ACC112 (cell line): ENCODE results near the gene ALK.

Experiments
- H2AFZ ChIP-seq: fragments of 200-600 bp; sonication (generic); one replicate; pipeline ENCODE4 v1.6.0; 2017; ENCODE audit warnings: antibody characterized with exemption, low read length; ENCODE audit not compliant: unreplicated experiment
- H3K27ac ChIP-seq: fragments of 200-600 bp; sonication (generic); 2 replicates; pipeline ENCODE4 v1.5.1; 2014; ENCODE audit warnings: low read depth, mild to moderate bottlenecking, antibody characterized with exemption, low read length, moderate library complexity
- H3K27me3 ChIP-seq: fragments of 200-600 bp; sonication (generic); 2 replicates; pipeline ENCODE4 v1.6.1; 2014; ENCODE audit warnings: mild to moderate bottlenecking, antibody characterized with exemption, low read length, moderate library complexity, mixed read lengths; ENCODE audit not compliant: insufficient read depth
- H3K36me3 ChIP-seq: fragments of 200-600 bp; sonication (generic); 2 replicates; pipeline ENCODE4 v1.6.1; 2016; ENCODE audit warnings: mild to moderate bottlenecking, antibody characterized with exemption, low read length, moderate library complexity, mixed read lengths; ENCODE audit not compliant: insufficient read depth
- H3K4me1 ChIP-seq: fragments of 200-600 bp; sonication (generic); one replicate; pipeline ENCODE4 v1.6.1; 2016; ENCODE audit warnings: low read length, mixed read lengths; ENCODE audit not compliant: insufficient read depth, unreplicated experiment, control insufficient read depth
- H3K4me3 ChIP-seq: fragments of 200-600 bp; sonication (generic); 2 replicates; pipeline ENCODE4 v1.5.1; 2014; ENCODE audit warnings: mild to moderate bottlenecking, low read depth, low read length
- H3K79me2 ChIP-seq: fragments of 200-600 bp; sonication (generic); one replicate; pipeline ENCODE4 v1.6.0; 2016; ENCODE audit warnings: low read length; ENCODE audit not compliant: control insufficient read depth, unreplicated experiment, insufficient read depth

ALK gene

DNA sequence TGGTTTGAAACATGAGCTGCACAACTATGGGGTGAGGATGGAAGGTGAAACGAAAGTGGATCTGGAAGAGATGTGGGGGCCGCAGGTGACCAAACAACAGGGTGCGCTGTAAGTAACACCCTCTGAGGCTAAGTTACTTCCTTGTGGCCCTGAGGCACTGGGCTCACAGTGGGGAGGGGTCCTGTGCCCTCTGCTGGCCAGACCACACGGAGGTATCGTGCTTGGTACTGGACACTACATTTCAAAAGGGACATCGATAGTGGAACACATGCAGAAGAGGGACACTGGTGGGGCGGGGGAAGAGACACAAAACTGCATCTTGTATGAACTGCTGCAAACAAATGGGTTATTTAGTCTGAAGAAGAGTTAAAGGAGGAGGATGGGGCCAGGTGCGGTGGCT lies 695.6 kb downstream of the ALK start:
- Histone ChIP-seq H3K4me1 (peaks cover 23% of the 10 kb centered on the region), H3K4me3 (no peak overlapping the region), H3K79me2 (no peaks in the 10 kb centered on the region), H3K27ac (no peak overlapping the region), H2AFZ (no peak overlapping the region), H3K36me3 (no peaks in the 10 kb centered on the region), H3K27me3 (peaks cover 54% of the 10 kb centered on the region)

DNA sequence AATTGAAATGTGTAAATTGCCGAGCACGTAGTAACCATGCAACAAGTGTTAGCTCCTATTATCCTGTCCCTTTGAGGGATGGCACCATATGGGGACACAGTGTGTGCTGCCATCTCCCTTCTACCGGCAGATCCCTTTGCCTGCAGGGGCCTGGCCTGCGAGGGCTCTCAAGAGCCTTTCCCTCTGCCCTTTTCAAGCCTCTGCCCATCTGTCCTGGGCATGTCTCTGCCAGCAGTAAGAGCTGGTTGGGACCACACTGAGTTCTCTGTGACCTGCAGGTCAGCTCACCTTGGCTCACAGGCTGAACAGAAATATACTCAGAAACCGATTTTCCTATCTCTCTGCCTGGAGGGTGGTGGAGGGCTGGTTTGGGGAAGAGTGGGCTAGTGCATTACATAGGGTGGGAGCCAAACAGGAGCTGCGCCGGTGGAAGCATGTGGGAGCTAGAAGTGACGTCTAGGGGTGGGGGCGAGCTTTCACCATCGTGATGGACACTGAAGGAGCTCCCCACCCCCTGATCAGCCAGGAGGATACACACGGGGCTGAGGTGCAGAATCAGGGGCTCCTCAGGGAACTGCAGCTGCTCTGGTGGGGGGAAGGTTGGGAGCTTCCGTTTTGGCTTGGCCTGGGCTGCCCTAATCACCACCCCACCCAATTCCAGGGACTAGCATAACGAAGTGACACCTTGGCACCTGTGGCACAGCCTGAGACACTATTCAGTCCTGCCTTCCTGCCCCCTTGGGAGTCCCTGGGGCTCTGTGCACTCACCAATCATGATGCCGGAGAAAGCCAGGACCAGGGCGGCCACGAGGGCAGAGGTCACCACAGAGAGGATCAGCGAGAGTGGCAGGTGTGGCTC lies 696.5 kb downstream of the ALK start:
- H3K27ac ChIP-seq = no peak overlapping the region
- H3K79me2 ChIP-seq = no peaks in the 10 kb centered on the region
- H3K36me3 ChIP-seq = no peaks in the 10 kb centered on the region
- H3K4me1 ChIP-seq = peaks cover 23% of the 10 kb centered on the region
- no peak overlapping the region for H2AFZ ChIP-seq
- H3K27me3 ChIP-seq = peaks cover 50% of the 10 kb centered on the region
- no peak overlapping the region for H3K4me3 ChIP-seq

DNA sequence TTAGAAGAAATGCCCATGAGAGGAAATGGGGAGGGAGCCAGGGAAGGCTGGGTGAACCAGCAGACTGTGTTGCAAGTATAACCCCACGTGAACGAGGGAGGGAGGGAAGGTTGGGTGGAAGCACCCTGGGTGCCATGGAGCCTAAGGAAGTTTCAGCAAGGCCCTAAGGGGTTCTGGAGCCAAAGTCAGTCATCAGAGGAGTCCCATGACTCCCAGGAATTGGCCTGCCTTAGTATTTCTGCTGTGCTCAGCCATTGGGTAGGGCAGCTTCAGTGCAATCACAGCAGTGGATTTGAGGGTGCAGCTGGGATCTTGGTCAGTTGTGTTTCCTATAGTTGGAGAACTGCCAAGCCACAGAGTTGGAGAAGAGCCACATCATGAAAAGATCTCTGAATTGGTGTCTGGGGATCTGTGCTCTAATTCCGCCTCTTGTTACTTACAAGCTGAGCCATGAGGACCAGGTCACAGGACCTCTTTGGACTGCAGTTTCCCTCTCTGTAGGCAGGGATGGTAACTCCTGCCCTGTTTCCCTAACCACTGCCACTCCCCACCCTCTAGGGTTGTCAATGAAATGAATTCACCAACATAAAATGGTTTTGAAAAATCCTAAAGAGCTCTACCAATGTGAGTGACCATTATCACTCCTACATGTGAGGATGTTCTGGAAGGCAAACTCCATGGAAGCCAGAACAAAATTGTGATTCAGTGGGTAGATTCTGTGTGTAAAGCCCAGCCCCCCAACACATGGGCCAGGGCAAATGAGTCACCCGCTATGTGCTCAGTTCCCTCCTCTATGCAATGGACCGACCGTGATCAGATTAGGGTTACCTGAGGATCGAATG lies 697.3 kb downstream of the ALK start:
- no peak overlapping the region for H2AFZ ChIP-seq
- no peaks in the 10 kb centered on the region for H3K36me3 ChIP-seq
- peaks cover 48% of the 10 kb centered on the region for H3K27me3 ChIP-seq
- no peak overlapping the region for H3K4me3 ChIP-seq
- H3K79me2 ChIP-seq = no peaks in the 10 kb centered on the region
- peak overlapping the region; percentile 44; the same call in 1 of the 2 replicates for H3K27ac ChIP-seq
- H3K4me1 ChIP-seq = peaks cover 23% of the 10 kb centered on the region

DNA sequence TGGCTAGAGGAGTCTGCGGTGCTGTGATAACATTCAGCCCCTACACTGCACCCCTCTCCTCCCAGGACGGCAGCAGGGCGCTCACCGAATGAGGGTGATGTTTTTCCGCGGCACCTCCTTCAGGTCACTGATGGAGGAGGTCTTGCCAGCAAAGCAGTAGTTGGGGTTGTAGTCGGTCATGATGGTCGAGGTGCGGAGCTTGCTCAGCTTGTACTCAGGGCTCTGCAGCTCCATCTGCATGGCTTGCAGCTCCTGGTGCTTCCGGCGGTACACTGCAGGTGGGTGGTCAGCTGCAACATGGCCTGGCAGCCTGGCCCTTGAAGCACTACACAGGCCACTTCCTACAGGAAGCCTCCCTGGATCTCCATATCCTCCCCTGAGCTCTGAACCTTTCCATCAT lies 698.1 kb downstream of the ALK start:
- Histone ChIP-seq H3K79me2 (no peaks in the 10 kb centered on the region), H2AFZ (no peak overlapping the region), H3K27ac (no peak overlapping the region), H3K4me1 (peaks cover 21% of the 10 kb centered on the region), H3K4me3 (no peak overlapping the region), H3K36me3 (no peaks in the 10 kb centered on the region), H3K27me3 (peaks cover 43% of the 10 kb centered on the region)

DNA sequence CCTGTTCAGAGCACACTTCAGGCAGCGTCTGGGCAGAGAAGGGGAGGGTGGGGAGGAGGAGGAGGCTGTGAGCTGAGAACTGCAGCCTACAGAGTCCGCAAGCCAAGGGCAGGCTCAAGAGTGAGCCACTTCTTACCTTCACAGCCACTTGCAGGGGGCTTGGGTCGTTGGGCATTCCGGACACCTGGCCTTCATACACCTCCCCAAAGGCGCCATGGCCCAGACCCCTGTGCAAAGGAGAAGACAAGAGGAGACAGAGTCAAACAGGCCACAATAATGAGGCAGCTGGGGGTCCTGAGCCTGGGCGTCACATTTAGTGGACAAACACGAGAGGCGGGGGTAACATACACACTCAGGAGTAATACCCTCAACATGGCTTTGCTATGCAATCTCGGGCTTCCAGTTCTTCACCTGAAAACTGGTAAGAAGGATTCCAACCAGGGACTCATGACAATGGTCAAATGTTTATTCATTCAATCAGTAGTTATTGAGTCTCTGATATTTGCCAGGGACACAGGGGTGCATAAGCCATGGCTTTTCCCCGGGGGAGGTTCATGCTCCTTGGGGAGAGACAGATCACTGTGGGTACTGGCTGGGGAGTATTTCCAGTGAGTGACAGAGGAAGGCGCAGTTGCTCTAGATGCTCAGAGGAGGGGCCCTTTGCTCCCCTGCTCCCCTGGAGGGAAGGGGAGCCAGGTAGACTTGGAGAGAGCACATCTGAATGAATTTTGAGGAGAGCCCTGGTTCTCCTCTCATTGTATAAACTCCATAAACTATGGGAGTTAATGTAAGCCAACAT lies 698.8 kb downstream of the ALK start:
- Histone ChIP-seq H3K36me3 (no peaks in the 10 kb centered on the region), H3K27me3 (peaks cover 37% of the 10 kb centered on the region), H3K79me2 (no peaks in the 10 kb centered on the region), H3K4me1 (peaks cover 20% of the 10 kb centered on the region), H3K27ac (no peak overlapping the region), H3K4me3 (no peak overlapping the region), H2AFZ (no peak overlapping the region)

DNA sequence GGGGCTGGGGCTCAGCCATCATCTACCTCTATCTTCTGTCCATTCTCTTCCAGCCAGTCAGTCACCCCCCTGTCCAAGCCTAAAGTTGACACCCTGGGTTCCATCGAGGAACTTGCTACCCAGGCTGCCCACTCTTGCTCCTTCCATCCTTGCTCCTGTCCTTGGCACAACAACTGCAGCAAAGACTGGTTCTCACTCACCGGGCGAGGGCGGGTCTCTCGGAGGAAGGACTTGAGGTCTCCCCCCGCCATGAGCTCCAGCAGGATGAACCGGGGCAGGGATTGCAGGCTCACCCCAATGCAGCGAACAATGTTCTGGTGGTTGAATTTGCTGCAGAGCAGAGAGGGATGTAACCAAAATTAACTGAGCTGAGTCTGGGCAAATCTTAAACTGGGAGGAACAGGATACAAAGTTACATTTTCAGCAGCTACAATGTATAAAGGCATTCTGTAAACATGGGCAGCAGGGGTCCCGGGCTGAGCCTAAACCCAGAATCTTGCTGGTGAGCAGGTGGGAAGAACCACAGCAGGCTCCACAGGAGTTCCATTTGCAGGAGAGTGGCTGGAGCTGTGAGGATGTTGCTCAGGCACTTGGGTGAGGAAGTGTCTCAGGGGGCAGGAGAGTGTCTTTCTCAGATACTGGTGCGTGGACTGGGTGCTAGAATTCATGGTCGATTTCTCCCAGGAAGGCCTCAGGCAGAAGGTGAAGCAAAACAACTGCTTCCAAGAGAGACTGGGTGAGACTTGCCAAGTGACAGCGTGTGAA lies 700.7 kb downstream of the ALK start:
- no peak overlapping the region for H2AFZ ChIP-seq
- H3K79me2 ChIP-seq = no peaks in the 10 kb centered on the region
- no peaks in the 10 kb centered on the region for H3K36me3 ChIP-seq
- no peak overlapping the region for H3K27ac ChIP-seq
- H3K4me1 ChIP-seq = peaks cover 20% of the 10 kb centered on the region
- no peak overlapping the region for H3K4me3 ChIP-seq
- peaks cover 25% of the 10 kb centered on the region for H3K27me3 ChIP-seq

DNA sequence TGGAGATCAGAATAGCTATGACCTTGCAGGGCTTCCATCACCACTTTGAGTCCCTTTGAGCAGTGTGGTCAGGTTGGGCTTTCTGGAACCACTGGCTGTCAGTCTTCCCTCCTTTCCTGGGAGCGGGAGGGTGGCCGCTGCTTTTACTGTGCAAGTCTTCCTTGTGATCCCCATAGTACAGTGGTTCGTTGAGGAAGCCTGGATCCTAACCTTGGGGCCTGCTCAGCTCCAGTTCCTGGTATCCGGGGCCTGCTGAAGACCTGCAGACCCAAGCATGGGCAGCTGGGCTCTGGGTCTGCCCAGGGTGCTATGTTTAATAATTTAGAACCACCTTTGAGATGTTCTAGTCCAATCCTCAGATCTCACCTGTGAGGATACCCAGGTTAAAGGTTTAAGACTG lies 702.0 kb downstream of the ALK start:
- H3K4me3 ChIP-seq = no peak overlapping the region
- no peaks in the 10 kb centered on the region for H3K79me2 ChIP-seq
- H3K4me1 ChIP-seq = peaks cover 13% of the 10 kb centered on the region
- H3K36me3 ChIP-seq = no peaks in the 10 kb centered on the region
- H2AFZ ChIP-seq = no peak overlapping the region
- H3K27me3 ChIP-seq = peaks cover 25% of the 10 kb centered on the region
- H3K27ac ChIP-seq = no peak overlapping the region

DNA sequence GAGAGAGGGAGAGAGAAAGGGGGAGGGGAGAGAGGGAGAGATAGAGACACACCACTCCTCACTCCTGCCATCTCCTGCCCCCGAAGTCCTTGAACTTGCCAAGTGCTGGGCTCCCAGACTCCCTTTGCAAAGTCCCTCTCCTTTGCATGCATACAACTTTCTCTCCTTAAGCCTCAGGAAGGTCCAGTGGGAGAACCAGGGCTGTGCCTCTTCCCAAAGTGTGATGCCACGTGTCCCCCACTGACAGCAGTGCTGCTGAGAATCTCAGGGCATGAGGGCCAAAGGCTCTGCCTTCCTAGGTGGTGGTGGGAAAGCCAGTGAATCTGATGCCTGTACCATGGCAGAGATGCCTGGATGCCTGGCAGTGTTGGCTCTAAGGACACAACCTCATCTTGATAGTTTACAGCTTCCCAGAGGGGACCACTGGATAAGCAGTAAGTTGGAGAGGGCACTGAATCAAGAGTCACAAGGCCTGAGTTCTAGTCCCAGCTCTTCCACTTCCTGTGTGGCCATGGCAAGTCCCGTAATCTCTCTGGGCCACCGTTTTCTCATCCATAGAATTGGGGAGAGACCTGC lies 702.7 kb downstream of the ALK start:
- no peaks in the 10 kb centered on the region for H3K36me3 ChIP-seq
- H2AFZ ChIP-seq = no peak overlapping the region
- no peak overlapping the region for H3K4me3 ChIP-seq
- H3K27ac ChIP-seq = no peak overlapping the region
- H3K4me1 ChIP-seq = peaks cover 6% of the 10 kb centered on the region
- H3K27me3 ChIP-seq = peaks cover 25% of the 10 kb centered on the region
- no peaks in the 10 kb centered on the region for H3K79me2 ChIP-seq

DNA sequence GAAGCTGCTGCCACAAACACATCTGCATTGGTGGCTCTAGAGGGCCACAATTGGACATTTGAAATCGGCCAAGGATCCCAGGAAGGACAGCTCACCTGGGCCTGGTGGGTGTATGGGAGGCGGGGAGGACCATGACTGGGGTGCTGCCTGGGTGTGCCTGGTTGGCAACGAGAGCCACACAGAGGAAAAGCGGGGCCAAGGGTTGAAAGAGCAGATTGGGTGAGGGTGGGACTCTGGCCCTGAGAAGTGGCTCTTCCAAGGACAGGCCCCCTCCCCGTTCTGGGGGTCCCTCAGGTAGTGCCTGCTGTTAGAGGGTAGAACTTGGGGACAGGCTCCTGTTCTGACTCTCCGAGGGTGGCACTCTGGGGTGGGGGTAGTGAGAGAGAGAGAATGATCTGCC lies 703.3 kb downstream of the ALK start:
- H3K27me3 ChIP-seq = peaks cover 25% of the 10 kb centered on the region
- no peaks in the 10 kb centered on the region for H3K36me3 ChIP-seq
- H3K79me2 ChIP-seq = no peaks in the 10 kb centered on the region
- no peak overlapping the region for H3K4me3 ChIP-seq
- no peak overlapping the region for H3K27ac ChIP-seq
- H3K4me1 ChIP-seq = peaks cover under 1% of the 10 kb centered on the region
- H2AFZ ChIP-seq = no peak overlapping the region

DNA sequence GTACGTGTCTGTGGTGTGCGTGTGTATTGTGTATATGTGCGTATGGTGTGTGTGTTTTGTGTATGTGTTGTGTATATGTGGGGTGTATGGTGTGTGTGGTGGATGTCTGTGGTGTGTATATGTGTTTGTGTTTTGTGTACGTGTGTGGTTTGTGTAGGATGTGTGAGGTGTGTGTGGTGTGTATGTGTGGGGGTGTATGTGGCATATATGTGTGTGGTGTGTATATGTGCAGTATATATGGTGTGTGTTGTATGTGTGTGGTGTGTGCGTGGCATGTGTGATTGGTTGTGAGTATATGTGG lies 704.8 kb downstream of the ALK start:
- no peaks in the 10 kb centered on the region for H3K36me3 ChIP-seq
- H3K27me3 ChIP-seq = peaks cover 19% of the 10 kb centered on the region
- no peaks in the 10 kb centered on the region for H3K4me1 ChIP-seq
- H3K4me3 ChIP-seq = no peak overlapping the region
- no peak overlapping the region for H3K27ac ChIP-seq
- H3K79me2 ChIP-seq = no peaks in the 10 kb centered on the region
- no peak overlapping the region for H2AFZ ChIP-seq
